Left colon (tissue), 2 donors: ENCODE data around the gene SEC16A. TPM values are rescaled to one million over a fixed set of nuclear protein-coding genes. Genes with fewer than 3 reads are reported as not detected.

Experiments
- ATAC-seq: fragments of 200-7000 bp; cut with Tn5 transposase; one replicate; pipeline ENCODE4 v1.9.1; 2020; ENCODE audit warnings: mild to moderate bottlenecking, moderate library complexity
- DNase-seq, 2 donors: peaks; one replicate each; pipeline ENCODE4 v3.0.0-alpha.2; 2020
- intact Hi-C, 2 donors: fragments of 100-400 bp; cut with DNase I in 1 of 2; cut with micrococcal nuclease in 1 of 2; formaldehyde crosslinking; loops; one replicate each; pipeline versions ENCODE4 v1.11.2 to v1.14.0; 2022; cut with DNase I, micrococcal nuclease
- long read RNA-seq: library from polyadenylated mRNA; unstranded; transcript quantifications from one replicate; pipeline ENCODE4 v2.0.0, GENCODE V29; 2021
- total RNA-seq, 2 donors: library from RNA; stranded (reverse); fragmentation: NEBNext Ultra II Directional; extraction: Animal tissue kit (Norgen Biotek cat#: 25700); gene quantifications; one replicate each; pipeline ENCODE4 v1.2.1, GENCODE V29; 2021
- donor health status: DM: no; HTN: no; CAD: no.
- donor health status: DM: yes; HTN: yes; CAD: no.

The SEC16A gene, protein sequence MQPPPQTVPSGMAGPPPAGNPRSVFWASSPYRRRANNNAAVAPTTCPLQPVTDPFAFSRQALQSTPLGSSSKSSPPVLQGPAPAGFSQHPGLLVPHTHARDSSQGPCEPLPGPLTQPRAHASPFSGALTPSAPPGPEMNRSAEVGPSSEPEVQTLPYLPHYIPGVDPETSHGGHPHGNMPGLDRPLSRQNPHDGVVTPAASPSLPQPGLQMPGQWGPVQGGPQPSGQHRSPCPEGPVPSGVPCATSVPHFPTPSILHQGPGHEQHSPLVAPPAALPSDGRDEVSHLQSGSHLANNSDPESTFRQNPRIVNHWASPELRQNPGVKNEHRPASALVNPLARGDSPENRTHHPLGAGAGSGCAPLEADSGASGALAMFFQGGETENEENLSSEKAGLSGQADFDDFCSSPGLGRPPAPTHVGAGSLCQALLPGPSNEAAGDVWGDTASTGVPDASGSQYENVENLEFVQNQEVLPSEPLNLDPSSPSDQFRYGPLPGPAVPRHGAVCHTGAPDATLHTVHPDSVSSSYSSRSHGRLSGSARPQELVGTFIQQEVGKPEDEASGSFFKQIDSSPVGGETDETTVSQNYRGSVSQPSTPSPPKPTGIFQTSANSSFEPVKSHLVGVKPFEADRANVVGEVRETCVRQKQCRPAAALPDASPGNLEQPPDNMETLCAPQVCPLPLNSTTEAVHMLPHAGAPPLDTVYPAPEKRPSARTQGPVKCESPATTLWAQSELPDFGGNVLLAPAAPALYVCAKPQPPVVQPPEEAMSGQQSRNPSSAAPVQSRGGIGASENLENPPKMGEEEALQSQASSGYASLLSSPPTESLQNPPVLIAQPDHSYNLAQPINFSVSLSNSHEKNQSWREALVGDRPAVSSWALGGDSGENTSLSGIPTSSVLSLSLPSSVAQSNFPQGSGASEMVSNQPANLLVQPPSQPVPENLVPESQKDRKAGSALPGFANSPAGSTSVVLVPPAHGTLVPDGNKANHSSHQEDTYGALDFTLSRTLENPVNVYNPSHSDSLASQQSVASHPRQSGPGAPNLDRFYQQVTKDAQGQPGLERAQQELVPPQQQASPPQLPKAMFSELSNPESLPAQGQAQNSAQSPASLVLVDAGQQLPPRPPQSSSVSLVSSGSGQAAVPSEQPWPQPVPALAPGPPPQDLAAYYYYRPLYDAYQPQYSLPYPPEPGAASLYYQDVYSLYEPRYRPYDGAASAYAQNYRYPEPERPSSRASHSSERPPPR (N-terminal part only)
- total RNA-seq: 10 to 100 TPM; 64.2 to 82.4 TPM
- long read RNA-seq, full-length matches to known transcripts: 13 of 50 reads
- long read RNA-seq, partial matches to known transcripts: 15 of 50 reads
- long read RNA-seq, other reads (novel, unspliced or antisense): 22 of 50 reads

DNA sequence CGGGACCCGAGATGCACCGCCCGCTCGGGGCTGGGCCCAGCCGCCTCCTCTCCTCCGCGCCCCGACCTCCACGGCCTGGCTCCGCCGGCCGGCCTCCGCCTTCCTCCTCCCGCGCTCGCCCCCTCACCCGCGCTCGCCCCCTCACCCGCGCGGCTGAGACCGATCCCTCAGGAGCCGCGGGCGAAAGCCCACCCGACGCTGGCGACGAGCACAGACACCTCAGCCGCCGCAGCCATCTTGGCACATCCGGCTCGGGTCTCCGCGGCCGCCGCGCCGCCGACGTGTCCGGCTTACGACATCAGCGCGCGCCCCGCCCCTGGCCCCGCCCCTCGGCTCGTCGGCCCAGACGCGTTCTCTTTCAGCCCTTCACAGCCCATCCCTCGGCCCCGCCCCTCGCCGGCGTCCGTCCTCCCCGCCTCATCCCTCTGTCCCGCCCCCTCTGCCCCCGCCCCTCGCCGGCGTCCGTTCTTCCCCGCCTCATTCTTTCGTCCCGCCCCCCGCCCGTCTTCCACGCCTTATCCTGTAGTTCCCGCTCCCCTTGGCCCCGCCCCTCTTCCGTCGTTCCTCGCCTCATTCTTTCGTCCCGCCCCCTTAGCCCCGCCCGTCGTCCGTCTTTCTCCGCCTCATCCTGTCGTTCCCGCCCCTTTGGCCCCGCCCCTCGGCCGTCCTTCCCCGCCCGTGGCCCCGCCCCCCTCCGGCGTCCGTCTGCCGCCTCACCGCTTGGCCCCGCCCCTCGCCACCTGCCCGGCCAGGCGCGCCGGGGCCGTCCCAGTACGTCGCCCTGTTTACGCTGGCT is at the start of gene SEC16A:
TSS of gene SEC16A (minus strand) at position 248 of the 796 bp plus-strand sequence. CDS start 5,425 bp downstream, outside the sequence.
- intact Hi-C loops: no loop called here
- DNase-seq (peak; percentile 99 to 100), ATAC-seq (peak; percentile 75)

- ATAC-seq (peak; percentile 57), DNase-seq (peak; percentile 71 to 77)
- intact Hi-C loops: no loop called here
Measured at GRCh38 chr9:136531904-136532798, 49.3 kb upstream of the SEC16A start.

GRCh38 chr9:136531186-136531903 is 48.5 kb upstream of the SEC16A start:
- peak; percentile 12 for ATAC-seq
- DNase-seq: peak; percentile 56 to 73
- intact Hi-C loops: no loop called here

GRCh38 chr9:136530461-136531089 is 47.7 kb upstream of the SEC16A start:
- DNase-seq (no peak), ATAC-seq (no peak)
- intact Hi-C loops: no loop called here

DNA sequence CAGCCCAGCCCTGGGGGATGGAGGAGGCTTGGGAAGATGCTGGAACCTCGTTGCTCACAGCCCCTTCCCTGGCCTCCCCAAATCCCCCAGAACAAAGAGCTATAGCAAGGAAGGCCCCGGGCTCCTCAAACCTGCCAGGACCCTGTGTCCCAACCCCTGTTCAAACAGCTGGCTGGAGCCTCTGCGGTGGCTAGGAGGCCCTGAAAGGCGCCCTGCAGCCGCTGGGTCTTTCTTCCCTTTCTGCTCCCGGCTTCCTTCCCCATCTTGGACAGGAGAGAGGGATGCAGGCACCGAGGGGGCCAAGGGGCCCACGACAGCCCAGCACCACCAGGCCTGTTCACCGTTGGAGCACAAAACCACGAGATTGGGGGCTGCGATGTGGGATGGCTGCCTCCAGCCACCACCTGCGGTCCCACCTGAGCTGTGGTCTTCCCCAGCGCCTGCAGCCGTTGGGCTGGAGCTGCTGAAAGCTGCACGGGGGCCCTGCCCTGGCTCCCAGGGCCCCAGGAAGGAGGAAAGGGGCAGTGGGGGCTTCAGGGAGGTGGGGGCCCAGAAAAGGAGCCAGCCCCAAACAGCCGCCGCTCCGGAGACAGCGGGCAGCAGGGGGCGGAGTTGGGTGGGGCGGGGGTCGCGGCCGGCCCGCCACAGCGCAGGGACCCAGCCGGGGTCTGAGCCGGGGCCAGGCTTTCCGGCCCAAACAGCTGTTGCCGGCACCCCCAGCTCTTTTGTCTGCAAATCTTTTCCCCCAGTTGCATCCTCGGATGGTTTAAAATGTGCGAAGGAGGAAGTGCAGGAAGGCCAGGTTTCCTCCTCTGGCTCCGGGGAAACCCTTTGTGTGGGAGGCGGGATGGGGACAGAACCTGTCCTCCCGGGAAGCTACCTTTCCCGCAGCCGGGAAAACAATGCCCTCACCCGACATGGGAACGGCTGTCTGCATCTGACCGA is 46.9 kb upstream of the SEC16A start:
- ATAC-seq: no peak

GRCh38 chr9:136528716-136529341 is 46.0 kb upstream of the SEC16A start:
- intact Hi-C loops: no loop called here
- ATAC-seq (no peak), DNase-seq (no peak)

More for the DNA sequence above, 46.9 kb upstream of the SEC16A start:
- DNase-seq: peak in 1 of 2 donors; percentile 36
- intact Hi-C loops: no loop called here

DNA sequence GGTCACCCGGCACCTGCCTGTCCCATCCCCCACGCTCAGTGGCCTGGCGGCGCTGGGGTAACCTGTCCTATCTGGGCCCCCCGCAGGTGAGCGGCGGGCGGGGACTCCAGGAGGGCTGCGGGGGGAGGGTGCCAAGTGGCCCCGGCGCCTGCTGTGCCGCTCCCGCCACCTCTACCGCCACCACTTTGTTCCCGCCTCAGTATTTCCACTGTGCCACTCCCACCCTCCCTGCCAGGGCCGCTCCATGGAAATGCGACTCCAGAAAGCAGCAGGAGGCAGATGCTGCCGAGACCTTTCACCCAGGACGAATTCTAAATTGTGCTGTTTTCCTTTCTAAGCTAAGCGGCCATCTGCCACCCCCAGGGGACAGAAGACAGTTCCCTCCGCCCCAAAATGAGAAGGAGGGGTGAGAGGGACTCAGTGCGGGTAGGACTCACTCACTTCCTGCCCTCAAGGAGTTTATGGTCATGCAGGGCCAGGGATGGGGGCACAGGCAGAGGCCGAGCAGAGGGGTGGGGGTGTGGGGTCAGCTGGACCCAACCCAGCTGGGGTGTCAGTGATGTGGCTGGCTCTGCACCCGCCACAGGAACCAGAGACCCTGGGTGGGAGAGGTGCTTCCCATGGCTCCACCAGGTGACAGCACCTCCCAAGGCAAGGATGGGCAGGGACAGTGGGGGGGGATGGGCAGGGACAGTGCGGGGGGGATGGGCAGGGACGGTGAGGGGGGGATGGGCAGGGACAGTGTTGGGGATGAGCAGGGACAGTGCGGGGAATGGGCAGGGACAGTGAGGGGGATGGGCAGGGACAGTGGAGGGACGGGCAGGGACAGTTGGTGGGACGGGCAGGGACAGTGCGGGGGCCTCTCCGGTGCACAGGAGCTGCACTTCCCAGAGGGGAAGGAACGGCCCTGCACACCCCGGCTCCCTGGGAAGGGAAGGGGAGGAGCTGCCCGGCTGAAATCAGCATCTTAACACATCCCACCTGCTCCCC is 45.2 kb upstream of the SEC16A start:
- intact Hi-C loops: no loop called here
- DNase-seq (peak; percentile 77 to 83), ATAC-seq (peak; percentile 39)

GRCh38 chr9:136527131-136527530 is 44.3 kb upstream of the SEC16A start:
- peak; percentile 19 for ATAC-seq
- intact Hi-C loops: no loop called here

DNA sequence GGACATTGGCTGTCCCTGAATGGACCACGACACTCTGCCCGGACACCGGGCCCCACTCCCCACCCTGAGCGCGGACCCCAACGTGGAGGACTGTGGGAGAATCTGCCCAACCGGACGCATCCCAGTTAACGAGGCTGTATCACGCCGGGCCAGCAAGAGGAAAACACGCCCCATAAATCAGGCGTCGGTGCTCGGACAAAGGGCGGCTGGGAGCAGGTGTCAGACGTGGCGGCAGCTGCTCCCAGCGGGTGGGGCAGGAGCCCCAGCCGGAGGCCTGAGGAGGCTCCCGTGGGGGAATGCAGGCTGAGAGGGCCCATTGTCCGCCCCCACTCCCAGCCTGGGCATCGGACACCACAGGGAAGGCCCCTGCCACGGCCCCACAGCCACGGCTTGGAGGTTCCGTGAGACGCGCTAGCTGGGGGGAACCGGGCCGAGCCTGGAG is 43.8 kb upstream of the SEC16A start:
- DNase-seq (peak; percentile 84 to 89), ATAC-seq (peak; percentile 65)
- intact Hi-C loops: no loop called here

More at GRCh38 chr9:136527131-136527530, 44.3 kb upstream of the SEC16A start:
- peak; percentile 42 to 50 for DNase-seq

DNA sequence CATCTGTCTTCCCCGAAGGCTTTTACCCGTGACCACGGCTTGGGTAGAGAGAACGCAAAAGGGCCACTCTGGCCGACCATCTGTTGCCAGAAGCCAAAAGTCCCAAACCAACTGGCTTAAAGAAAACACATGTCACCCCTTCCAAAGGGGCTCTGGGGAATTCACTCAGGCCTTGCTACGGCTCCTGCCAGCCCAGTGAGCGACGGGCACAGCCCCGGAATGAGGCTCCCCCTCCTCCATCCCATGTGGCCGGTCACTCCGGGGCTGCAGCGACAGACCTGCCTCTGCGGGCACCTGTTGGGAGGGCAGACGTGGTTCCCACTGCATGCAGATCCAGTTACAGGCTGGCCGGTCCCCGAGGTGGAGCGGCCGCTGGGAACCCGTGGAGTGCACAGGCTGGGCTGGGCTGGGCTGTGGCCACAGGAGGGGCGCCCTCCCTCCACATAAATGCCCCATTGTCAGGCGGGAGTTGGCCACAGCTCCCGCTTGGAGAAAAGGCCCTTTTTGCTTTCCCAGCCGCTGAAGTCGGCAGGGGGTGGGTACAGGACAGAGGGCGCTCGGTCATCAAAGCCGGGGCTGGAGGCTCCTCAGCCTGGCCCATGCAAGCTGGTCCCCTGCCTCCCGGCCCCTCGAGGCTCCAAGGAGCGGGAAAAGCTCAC is 43.1 kb upstream of the SEC16A start:
- DNase-seq: peak; percentile 62 to 70
- peak; percentile 28 for ATAC-seq
- intact Hi-C loops: no loop called here

GRCh38 chr9:136525207-136525606 is 42.4 kb upstream of the SEC16A start:
- intact Hi-C loops: no loop called here
- DNase-seq (peak; percentile 50 to 53), ATAC-seq (no peak)

- DNase-seq: peak; percentile 58 to 65
- intact Hi-C loops: no loop called here
- ATAC-seq: no peak
Measured at GRCh38 chr9:136522314-136523237, 39.7 kb upstream of the SEC16A start.
